ENCODE data around the gene PLAC8L1. TPM values are rescaled to one million over a fixed set of nuclear protein-coding genes. Genes with fewer than 3 reads are reported as not detected.

The PLAC8L1 gene
- total and polyA plus RNA-seq, 2 of the 8 experiments (the other 6 are each of a cell fraction or from before 2014, with no cell fraction given), result 0.42 TPM; not detected in 1

DNA sequence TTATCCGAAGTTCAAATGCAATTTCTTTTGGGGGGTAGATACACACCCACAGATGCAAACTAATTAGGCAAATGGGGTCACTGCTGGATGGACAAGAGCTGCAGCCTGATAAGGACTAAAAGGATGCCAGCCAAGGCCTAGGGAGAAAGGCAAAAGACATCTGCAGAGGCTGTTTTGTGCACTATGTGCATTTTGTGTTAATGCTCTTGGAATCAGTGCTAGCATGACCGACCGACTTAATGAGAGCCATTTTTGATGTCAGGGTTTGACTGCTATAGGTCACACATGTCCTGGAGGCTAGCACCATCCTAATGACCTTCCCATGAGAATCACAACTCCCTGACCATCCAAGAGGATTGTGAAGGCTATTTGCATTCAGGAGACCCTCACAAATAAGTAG is 34.6 kb downstream of the PLAC8L1 start:
- CTCF ChIA-PET (ENCODE audit: partially characterized antibody), result interaction anchor here (0.8 to 1.8 kb wide), 6 partner anchors 16 to 41 kb away, joined by 3 to 6 read pairs (median 4); no protein-coding TSS in a partner anchor
- H3K27ac ChIP-seq (ENCODE audit: low read depth, low read length), result no peak overlapping the region
- no peak overlapping the region for H3K4me2 ChIP-seq (ENCODE audit: insufficient read depth in 1 of 2, low read depth in 2 of 2, low read length in 2 of 2)
- H3K79me1 ChIP-seq (ENCODE audit: low read depth, low read length), result no peaks in the 10 kb centered on the region
- no peak overlapping the region for H4K91ac ChIP-seq (replicated peaks; ENCODE audit: insufficient read length, low read length)
- H3K9ac ChIP-seq (replicated peaks in 1 of 4; ENCODE audit: extremely low read depth in 1 of 4, low read depth in 3 of 4, low read length in 3 of 4), result no peak overlapping the region
- H3K4me3 ChIP-seq (ENCODE audit: extremely low read depth in 1 of 4, insufficient read depth in 2 of 4, low read depth in 3 of 4, low read length in 4 of 4), result no peak overlapping the region
- POLR2A ChIA-PET (ENCODE audit: partially characterized antibody), result interaction anchor here (1.2 to 1.6 kb wide), 2 partner anchors 8 to 25 kb away, joined by 3 read pairs; no protein-coding TSS in a partner anchor
- H2BK120ac ChIP-seq (replicated peaks; ENCODE audit: low read depth, low read length), result no peak overlapping the region
- H2AFZ ChIP-seq (ENCODE audit: low read length), result no peak overlapping the region
- no peaks in the 10 kb centered on the region; a peak in 2 of 7 replicates for H3K27me3 ChIP-seq (replicated peaks in 1 of 4; ENCODE audit: control insufficient read depth in 3 of 4, extremely low read depth in 1 of 4, insufficient read depth in 3 of 4, low read length in 3 of 4)
- H3K79me2 ChIP-seq (ENCODE audit: control insufficient read depth in 1 of 2, insufficient read depth in 2 of 2, low read length in 2 of 2), result no peaks in the 10 kb centered on the region
- no peak overlapping the region for H2BK20ac ChIP-seq (ENCODE audit: low read length)
- 93% methylated on average over 3 of the region's 3 CpGs; no CpG with 5 or more reads in 1 of the 2 experiments for WGBS, 2 experiments (ENCODE audit: extremely low coverage in 1 of 2, insufficient coverage in 1 of 2, insufficient read length in 1 of 2, insufficient replicate concordance in 2 of 2, low coverage in 1 of 2, low lambda C conversion rate in 2 of 2, missing lambda C conversion rate in 1 of 2)
- H3K56ac ChIP-seq (replicated peaks; ENCODE audit: insufficient read length, low read depth, low read length), result no peak overlapping the region
- no peak overlapping the region for H3K14ac ChIP-seq (ENCODE audit: insufficient read length)
- no peaks in the 10 kb centered on the region for H4K20me1 ChIP-seq (replicated peaks in 1 of 2; ENCODE audit: control insufficient read depth in 1 of 2, insufficient read depth in 2 of 2, low read length in 2 of 2)
- no peak overlapping the region for H3K18ac ChIP-seq (ENCODE audit: extremely low read depth, low read length)
- no peak overlapping the region for H3K4ac ChIP-seq (replicated peaks; ENCODE audit: insufficient read length, low read depth, low read length)
- H4K5ac ChIP-seq (ENCODE audit: insufficient read length, low read depth, low read length), result no peak overlapping the region
- no peak overlapping the region for H4K8ac ChIP-seq (ENCODE audit: extremely low read depth, insufficient read depth, low read length)
- H3K23ac ChIP-seq (ENCODE audit: insufficient read length), result no peak overlapping the region
- no peak overlapping the region for H2AK5ac ChIP-seq (ENCODE audit: low read depth, low read length)
- H2BK12ac ChIP-seq (ENCODE audit: low read depth, low read length), result no peak overlapping the region
- peaks cover 5% of the 10 kb centered on the region; the same call in 1 of the 2 replicates for H3K23me2 ChIP-seq (ENCODE audit: low read depth, low read length)
- no peak overlapping the region for H2BK5ac ChIP-seq (ENCODE audit: low read depth, low read length)
- peaks cover 6 to 16% (median 11%) of the 10 kb centered on the region in 4 experiments; a peak in 6 of 7 replicates for H3K4me1 ChIP-seq (replicated peaks in 1 of 4; ENCODE audit: control insufficient read depth in 3 of 4, insufficient read depth in 4 of 4, low read length in 3 of 4)
- FAIRE-seq, result no peak
- no peak overlapping the region for H2BK15ac ChIP-seq (ENCODE audit: low read length)
- H3K36me3 ChIP-seq (ENCODE audit: control insufficient read depth in 2 of 4, insufficient read depth in 4 of 4, low read length in 3 of 4), result no peaks in the 10 kb centered on the region
- DNase-seq (ENCODE audit: low read depth in 1 of 2, low spot score in 2 of 2), result no peak
- no peaks in the 10 kb centered on the region for H3K9me3 ChIP-seq (ENCODE audit: insufficient read depth in 2 of 2, low read depth in 1 of 2, low read length in 1 of 2)
- TF ChIP-seq YY1 (IDR thresholded peaks at IDR 0.05; ENCODE audit: low read depth, low read length), result no peak
- TF ChIP-seq, protein P1, sequence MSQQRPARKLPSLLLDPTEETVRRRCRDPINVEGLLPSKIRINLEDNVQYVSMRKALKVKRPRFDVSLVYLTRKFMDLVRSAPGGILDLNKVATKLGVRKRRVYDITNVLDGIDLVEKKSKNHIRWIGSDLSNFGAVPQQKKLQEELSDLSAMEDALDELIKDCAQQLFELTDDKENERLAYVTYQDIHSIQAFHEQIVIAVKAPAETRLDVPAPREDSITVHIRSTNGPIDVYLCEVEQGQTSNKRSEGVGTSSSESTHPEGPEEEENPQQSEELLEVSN (IDR thresholded peaks at IDR 0.05), result no peak

Measured in H1 (cell line).